Measurements from ENCODE around the gene CACNA2D3.

The CACNA2D3 gene

GRCh38 chr3:54202651-54203248, 80.4 kb downstream of the CACNA2D3 start:
- TF ChIP-seq CTCF (IDR thresholded peaks at IDR 0.05): no peak
- no peak overlapping the region for H3K27ac ChIP-seq
- H3K4me3 ChIP-seq: no peak overlapping the region
- H3K4me1 ChIP-seq: no peaks in the 10 kb centered on the region
- no peaks in the 10 kb centered on the region for H3K9me3 ChIP-seq
- no peaks in the 10 kb centered on the region for H3K27me3 ChIP-seq
- H3K36me3 ChIP-seq: no peaks in the 10 kb centered on the region
- intact Hi-C loops (cut with DNase I; ENCODE audit: low total_unique reads): no loop called here
- no peak for DNase-seq

GRCh38 chr3:54206874-54207273, 84.5 kb downstream of the CACNA2D3 start:
- H3K9me3 ChIP-seq: no peaks in the 10 kb centered on the region
- no peaks in the 10 kb centered on the region for H3K27me3 ChIP-seq
- intact Hi-C loops (cut with DNase I; ENCODE audit: low total_unique reads): no loop called here
- DNase-seq: no peak
- H3K4me3 ChIP-seq: no peak overlapping the region
- no peaks in the 10 kb centered on the region for H3K4me1 ChIP-seq
- TF ChIP-seq CTCF (IDR thresholded peaks at IDR 0.05): no peak
- no peaks in the 10 kb centered on the region for H3K36me3 ChIP-seq
- no peak overlapping the region for H3K27ac ChIP-seq

GRCh38 chr3:54211097-54211496, 88.7 kb downstream of the CACNA2D3 start:
- no peaks in the 10 kb centered on the region for H3K27me3 ChIP-seq
- no peak for TF ChIP-seq CTCF (IDR thresholded peaks at IDR 0.05)
- H3K27ac ChIP-seq: no peak overlapping the region
- DNase-seq: no peak
- H3K4me3 ChIP-seq: no peak overlapping the region
- H3K4me1 ChIP-seq: no peaks in the 10 kb centered on the region
- intact Hi-C loops (cut with DNase I; ENCODE audit: low total_unique reads): no loop called here
- H3K36me3 ChIP-seq: no peaks in the 10 kb centered on the region
- H3K9me3 ChIP-seq: no peaks in the 10 kb centered on the region

GRCh38 chr3:54212723-54213122, 90.4 kb downstream of the CACNA2D3 start:
- H3K4me1 ChIP-seq: no peaks in the 10 kb centered on the region
- no peaks in the 10 kb centered on the region for H3K27me3 ChIP-seq
- H3K9me3 ChIP-seq: no peaks in the 10 kb centered on the region
- intact Hi-C loops (cut with DNase I; ENCODE audit: low total_unique reads): no loop called here
- DNase-seq: no peak
- H3K27ac ChIP-seq: no peak overlapping the region
- no peak for TF ChIP-seq CTCF (IDR thresholded peaks at IDR 0.05)
- H3K4me3 ChIP-seq: no peak overlapping the region
- H3K36me3 ChIP-seq: no peaks in the 10 kb centered on the region

- intact Hi-C loops (cut with DNase I; ENCODE audit: low total_unique reads): no loop called here
- Histone ChIP-seq H3K36me3 (no peaks in the 10 kb centered on the region), H3K4me1 (no peaks in the 10 kb centered on the region), H3K27me3 (no peaks in the 10 kb centered on the region), H3K4me3 (no peak overlapping the region), H3K9me3 (no peaks in the 10 kb centered on the region), H3K27ac (no peak overlapping the region)
- DNase-seq: no peak
- TF ChIP-seq CTCF (IDR thresholded peaks at IDR 0.05): no peak
Observed at GRCh38 chr3:54213907-54214306, 91.6 kb downstream of the CACNA2D3 start.

- H3K4me3 ChIP-seq: no peak overlapping the region
- no peak for TF ChIP-seq CTCF (IDR thresholded peaks at IDR 0.05)
- no peak overlapping the region for H3K27ac ChIP-seq
- intact Hi-C loops (cut with DNase I; ENCODE audit: low total_unique reads): no loop called here
- no peaks in the 10 kb centered on the region for H3K36me3 ChIP-seq
- H3K27me3 ChIP-seq: no peaks in the 10 kb centered on the region
- H3K4me1 ChIP-seq: no peaks in the 10 kb centered on the region
- no peaks in the 10 kb centered on the region for H3K9me3 ChIP-seq
- DNase-seq: no peak
Observed at GRCh38 chr3:54214845-54215244, 92.5 kb downstream of the CACNA2D3 start.
